22Rv1 (cell line): ENCODE results near the gene PCCA.

Experiments used
- ZFX ChIP-seq: fragments of 450-650 bp; IDR thresholded peaks from 2 replicates; pipeline ENCODE4 v1.6.1; 2017; ENCODE audit warnings: antibody characterized with exemption, borderline replicate concordance
- TF ChIP-seq, protein P1 (sequence below): fragments of 450-650 bp; IDR thresholded peaks from 2 replicates; pipeline ENCODE4 v1.5.1; 2017; ENCODE audit warnings: mild to moderate bottlenecking

- TF ChIP-seq, protein P1, sequence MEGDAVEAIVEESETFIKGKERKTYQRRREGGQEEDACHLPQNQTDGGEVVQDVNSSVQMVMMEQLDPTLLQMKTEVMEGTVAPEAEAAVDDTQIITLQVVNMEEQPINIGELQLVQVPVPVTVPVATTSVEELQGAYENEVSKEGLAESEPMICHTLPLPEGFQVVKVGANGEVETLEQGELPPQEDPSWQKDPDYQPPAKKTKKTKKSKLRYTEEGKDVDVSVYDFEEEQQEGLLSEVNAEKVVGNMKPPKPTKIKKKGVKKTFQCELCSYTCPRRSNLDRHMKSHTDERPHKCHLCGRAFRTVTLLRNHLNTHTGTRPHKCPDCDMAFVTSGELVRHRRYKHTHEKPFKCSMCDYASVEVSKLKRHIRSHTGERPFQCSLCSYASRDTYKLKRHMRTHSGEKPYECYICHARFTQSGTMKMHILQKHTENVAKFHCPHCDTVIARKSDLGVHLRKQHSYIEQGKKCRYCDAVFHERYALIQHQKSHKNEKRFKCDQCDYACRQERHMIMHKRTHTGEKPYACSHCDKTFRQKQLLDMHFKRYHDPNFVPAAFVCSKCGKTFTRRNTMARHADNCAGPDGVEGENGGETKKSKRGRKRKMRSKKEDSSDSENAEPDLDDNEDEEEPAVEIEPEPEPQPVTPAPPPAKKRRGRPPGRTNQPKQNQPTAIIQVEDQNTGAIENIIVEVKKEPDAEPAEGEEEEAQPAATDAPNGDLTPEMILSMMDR, result no peak
- TF ChIP-seq ZFX, result no peak
Measured at GRCh38 chr13:100443998-100444328, 355.1 kb downstream of the PCCA start.
